ENCODE data around the gene THOC3.
"Not testable (repeated sequence)": the region's sequence is repeated elsewhere in the genome, so short reads cannot be mapped to it uniquely, and the experiment has no call there.

DNA sequence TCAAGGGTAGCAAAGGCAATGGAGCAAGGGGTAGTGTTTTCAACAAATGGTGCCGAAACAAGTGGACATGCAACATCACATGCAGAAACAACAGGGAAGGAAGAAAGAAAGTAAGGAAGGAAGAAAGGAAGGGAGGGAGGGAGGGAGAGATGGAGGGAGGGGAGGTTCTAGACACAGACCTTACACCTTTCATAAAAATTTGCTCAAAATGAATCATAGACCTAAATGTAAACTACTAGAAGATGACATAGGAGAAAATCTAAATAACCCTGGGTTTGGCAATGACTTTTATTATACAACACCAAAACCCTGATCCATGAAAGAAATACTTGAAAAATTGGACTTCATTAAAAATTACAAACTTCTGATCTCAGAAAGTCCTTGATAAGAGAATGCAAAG is 39.4 kb downstream of the THOC3 start:
- TF ChIP-seq, protein P1, sequence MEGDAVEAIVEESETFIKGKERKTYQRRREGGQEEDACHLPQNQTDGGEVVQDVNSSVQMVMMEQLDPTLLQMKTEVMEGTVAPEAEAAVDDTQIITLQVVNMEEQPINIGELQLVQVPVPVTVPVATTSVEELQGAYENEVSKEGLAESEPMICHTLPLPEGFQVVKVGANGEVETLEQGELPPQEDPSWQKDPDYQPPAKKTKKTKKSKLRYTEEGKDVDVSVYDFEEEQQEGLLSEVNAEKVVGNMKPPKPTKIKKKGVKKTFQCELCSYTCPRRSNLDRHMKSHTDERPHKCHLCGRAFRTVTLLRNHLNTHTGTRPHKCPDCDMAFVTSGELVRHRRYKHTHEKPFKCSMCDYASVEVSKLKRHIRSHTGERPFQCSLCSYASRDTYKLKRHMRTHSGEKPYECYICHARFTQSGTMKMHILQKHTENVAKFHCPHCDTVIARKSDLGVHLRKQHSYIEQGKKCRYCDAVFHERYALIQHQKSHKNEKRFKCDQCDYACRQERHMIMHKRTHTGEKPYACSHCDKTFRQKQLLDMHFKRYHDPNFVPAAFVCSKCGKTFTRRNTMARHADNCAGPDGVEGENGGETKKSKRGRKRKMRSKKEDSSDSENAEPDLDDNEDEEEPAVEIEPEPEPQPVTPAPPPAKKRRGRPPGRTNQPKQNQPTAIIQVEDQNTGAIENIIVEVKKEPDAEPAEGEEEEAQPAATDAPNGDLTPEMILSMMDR (IDR thresholded peaks at IDR 0.05): not testable (repeated sequence)
- TF ChIP-seq POLR2A (IDR thresholded peaks at IDR 0.05): not testable (repeated sequence)
